Panc1 (cell line): ENCODE results near the gene COL13A1. TPM values are rescaled to one million over a fixed set of nuclear protein-coding genes. Genes with fewer than 3 reads are reported as not detected.

Experiments
- ATAC-seq: fragments of 200-7000 bp; cut with Tn5 transposase; 2 replicates; pipeline ENCODE4 v1.9.1; 2020; ENCODE audit warnings: mild to moderate bottlenecking, moderate library complexity
- BruUV-seq: library from RNA; stranded (reverse); fragments of 400-500 nt; replicated peaks from 2 replicates; lab custom pipeline; 2021; lab: Mats Ljungman, UMichigan
- CTCF ChIA-PET: fragments of 300-600 bp; sonication (Branson Sonifier 250); formaldehyde crosslinking; loops from one replicate; lab custom pipeline; 2022; ENCODE audit warnings: antibody characterized with exemption; lab: Charles Lee
- POLR2A ChIA-PET: fragments of 300-600 bp; sonication (Branson Sonifier 250); formaldehyde crosslinking; loops from one replicate; lab custom pipeline; 2022; ENCODE audit warnings: antibody characterized with exemption; lab: Charles Lee
- DNase-seq: peaks from one replicate; pipeline ENCODE4 v3.0.0-alpha.2; 2010; ENCODE audit warnings: low read depth, low spot score
- H3K27ac ChIP-seq: 2 replicates; pipeline ENCODE4 v1.5.1; 2011; ENCODE audit warnings: mild to moderate bottlenecking, low read length, inconsistent platforms
- H3K27me3 ChIP-seq: fragments of 200-500 bp; sonication (Bioruptor generic); 2 replicates; pipeline ENCODE4 v1.6.0; 2014; ENCODE audit warnings: low read length, inconsistent platforms; ENCODE audit not compliant: control insufficient read depth, insufficient read depth
- H3K36me3 ChIP-seq: fragments of 200-500 bp; sonication (Bioruptor generic); 2 replicates; pipeline ENCODE4 v1.5.1; 2014; ENCODE audit warnings: inconsistent platforms, mild to moderate bottlenecking, low read length, moderate library complexity; ENCODE audit not compliant: control insufficient read depth, insufficient read depth
- H3K4me1 ChIP-seq: 2 replicates; pipeline ENCODE4 v1.5.1; 2011; ENCODE audit warnings: inconsistent platforms, mild to moderate bottlenecking, low read length, moderate library complexity; ENCODE audit not compliant: control insufficient read depth, insufficient read depth
- H3K4me3 ChIP-seq, 2 experiments: 2 replicates each; pipeline ENCODE4 v1.5.1; 2011 to 2012; ENCODE audit warnings: low read depth in 2 of 2, low read length in 2 of 2, mild to moderate bottlenecking in 2 of 2, inconsistent platforms in 1 of 2, moderate library complexity in 1 of 2
- H3K9me3 ChIP-seq: fragments of 200-500 bp; sonication (Bioruptor generic); 2 replicates; pipeline ENCODE4 v1.5.1; 2014; ENCODE audit warnings: low read depth, mild to moderate bottlenecking, inconsistent platforms, low read length, moderate library complexity; ENCODE audit not compliant: control insufficient read depth, insufficient read depth
- POLR2AphosphoS5 ChIP-seq: IDR thresholded peaks from 2 replicates; pipeline ENCODE4 v1.6.1; 2012; ENCODE audit warnings: mild to moderate bottlenecking, low read depth, low read length, moderate library complexity
- SIN3A ChIP-seq: IDR thresholded peaks from 2 replicates; pipeline ENCODE4 v1.6.1; 2012; ENCODE audit warnings: low read depth, mild to moderate bottlenecking, low read length, moderate library complexity, borderline replicate concordance; ENCODE audit not compliant: insufficient read depth
- TCF7L2 ChIP-seq: IDR thresholded peaks from 2 replicates; pipeline ENCODE4 v1.6.1; 2011; ENCODE audit warnings: mild to moderate bottlenecking, low read depth, low read length, inconsistent platforms
- in situ Hi-C: cut with HindIII; loops from 2 replicates; pipeline ENCODE4 v1.10.0; 2016; ENCODE audit warnings: low sequenced_read_pairs, low pct_unique_long_range_greater_than_20kb
- intact Hi-C: fragments of 100-400 bp; cut with micrococcal nuclease; formaldehyde crosslinking; loops from one replicate; pipeline ENCODE4 v1.10.0; 2022; ENCODE audit not compliant: unreplicated experiment
- total RNA-seq: library from RNA; stranded (reverse); gene quantifications from one replicate; pipeline ENCODE4 v1.2.1, GENCODE V29; 2021; ENCODE audit not compliant: unreplicated experiment
- TF ChIP-seq, protein P1 (sequence below), 2 experiments: IDR thresholded peaks; 2 replicates each; pipeline ENCODE4 v1.6.1; 2011 to 2012; ENCODE audit warnings: low read depth in 2 of 2, control low read depth in 1 of 2, low read length in 1 of 2, mild to moderate bottlenecking in 1 of 2, moderate library complexity in 1 of 2; ENCODE audit not compliant: insufficient read depth in 1 of 2
- TF ChIP-seq, protein P2 (sequence below): fragments of 450-650 bp; IDR thresholded peaks from 2 replicates; pipeline ENCODE4 v1.5.1; 2017; ENCODE audit warnings: mild to moderate bottlenecking

The COL13A1 gene
- total RNA-seq, 1 experiment from 2014 or later = 1.0 TPM

DNA sequence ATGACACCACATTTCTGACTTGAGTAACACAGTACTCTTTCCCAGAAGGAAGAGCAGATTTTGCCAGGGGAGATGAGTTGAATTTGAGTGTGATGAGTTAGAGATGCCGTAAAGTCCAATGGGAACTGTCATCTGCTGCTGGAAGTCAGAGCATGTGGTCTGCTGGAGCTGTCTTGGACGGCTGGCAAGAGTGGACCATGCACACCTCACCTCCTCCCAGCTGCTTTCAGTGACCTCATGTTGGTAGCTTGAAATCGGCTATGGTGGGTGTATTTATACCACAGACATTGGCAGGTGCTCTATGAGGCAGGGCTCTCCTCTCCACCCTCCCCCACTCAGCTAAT is 82.3 kb downstream of the COL13A1 start:
- DNase-seq (no peak), ATAC-seq (no peak)
- Histone ChIP-seq H3K27me3 (no peaks in the 10 kb centered on the region), H3K27ac (no peak overlapping the region), H3K4me3 (no peak overlapping the region), H3K36me3 (no peaks in the 10 kb centered on the region), H3K9me3 (no peaks in the 10 kb centered on the region), H3K4me1 (no peaks in the 10 kb centered on the region)
- CTCF ChIA-PET = interaction anchor here (0.6 to 2.5 kb wide), 2 partner anchors 31 to 232 kb away, joined by 3 to 15 read pairs; no protein-coding TSS in a partner anchor
- POLR2A ChIA-PET = no interaction called here
- intact Hi-C loops = no loop called here
- no TSS peak for BruUV-seq
- in situ Hi-C loops = no loop called here
- TF ChIP-seq POLR2AphosphoS5 (no peak), TCF7L2 (no peak), SIN3A (no peak)
- TF ChIP-seq, protein P1, sequence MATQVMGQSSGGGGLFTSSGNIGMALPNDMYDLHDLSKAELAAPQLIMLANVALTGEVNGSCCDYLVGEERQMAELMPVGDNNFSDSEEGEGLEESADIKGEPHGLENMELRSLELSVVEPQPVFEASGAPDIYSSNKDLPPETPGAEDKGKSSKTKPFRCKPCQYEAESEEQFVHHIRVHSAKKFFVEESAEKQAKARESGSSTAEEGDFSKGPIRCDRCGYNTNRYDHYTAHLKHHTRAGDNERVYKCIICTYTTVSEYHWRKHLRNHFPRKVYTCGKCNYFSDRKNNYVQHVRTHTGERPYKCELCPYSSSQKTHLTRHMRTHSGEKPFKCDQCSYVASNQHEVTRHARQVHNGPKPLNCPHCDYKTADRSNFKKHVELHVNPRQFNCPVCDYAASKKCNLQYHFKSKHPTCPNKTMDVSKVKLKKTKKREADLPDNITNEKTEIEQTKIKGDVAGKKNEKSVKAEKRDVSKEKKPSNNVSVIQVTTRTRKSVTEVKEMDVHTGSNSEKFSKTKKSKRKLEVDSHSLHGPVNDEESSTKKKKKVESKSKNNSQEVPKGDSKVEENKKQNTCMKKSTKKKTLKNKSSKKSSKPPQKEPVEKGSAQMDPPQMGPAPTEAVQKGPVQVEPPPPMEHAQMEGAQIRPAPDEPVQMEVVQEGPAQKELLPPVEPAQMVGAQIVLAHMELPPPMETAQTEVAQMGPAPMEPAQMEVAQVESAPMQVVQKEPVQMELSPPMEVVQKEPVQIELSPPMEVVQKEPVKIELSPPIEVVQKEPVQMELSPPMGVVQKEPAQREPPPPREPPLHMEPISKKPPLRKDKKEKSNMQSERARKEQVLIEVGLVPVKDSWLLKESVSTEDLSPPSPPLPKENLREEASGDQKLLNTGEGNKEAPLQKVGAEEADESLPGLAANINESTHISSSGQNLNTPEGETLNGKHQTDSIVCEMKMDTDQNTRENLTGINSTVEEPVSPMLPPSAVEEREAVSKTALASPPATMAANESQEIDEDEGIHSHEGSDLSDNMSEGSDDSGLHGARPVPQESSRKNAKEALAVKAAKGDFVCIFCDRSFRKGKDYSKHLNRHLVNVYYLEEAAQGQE (IDR thresholded peaks at IDR 0.05; ENCODE audit: insufficient read depth in 1 of 2, low read depth in 2 of 2, low read length in 1 of 2) = no peak
- TF ChIP-seq, protein P2, sequence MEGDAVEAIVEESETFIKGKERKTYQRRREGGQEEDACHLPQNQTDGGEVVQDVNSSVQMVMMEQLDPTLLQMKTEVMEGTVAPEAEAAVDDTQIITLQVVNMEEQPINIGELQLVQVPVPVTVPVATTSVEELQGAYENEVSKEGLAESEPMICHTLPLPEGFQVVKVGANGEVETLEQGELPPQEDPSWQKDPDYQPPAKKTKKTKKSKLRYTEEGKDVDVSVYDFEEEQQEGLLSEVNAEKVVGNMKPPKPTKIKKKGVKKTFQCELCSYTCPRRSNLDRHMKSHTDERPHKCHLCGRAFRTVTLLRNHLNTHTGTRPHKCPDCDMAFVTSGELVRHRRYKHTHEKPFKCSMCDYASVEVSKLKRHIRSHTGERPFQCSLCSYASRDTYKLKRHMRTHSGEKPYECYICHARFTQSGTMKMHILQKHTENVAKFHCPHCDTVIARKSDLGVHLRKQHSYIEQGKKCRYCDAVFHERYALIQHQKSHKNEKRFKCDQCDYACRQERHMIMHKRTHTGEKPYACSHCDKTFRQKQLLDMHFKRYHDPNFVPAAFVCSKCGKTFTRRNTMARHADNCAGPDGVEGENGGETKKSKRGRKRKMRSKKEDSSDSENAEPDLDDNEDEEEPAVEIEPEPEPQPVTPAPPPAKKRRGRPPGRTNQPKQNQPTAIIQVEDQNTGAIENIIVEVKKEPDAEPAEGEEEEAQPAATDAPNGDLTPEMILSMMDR = no peak

DNA sequence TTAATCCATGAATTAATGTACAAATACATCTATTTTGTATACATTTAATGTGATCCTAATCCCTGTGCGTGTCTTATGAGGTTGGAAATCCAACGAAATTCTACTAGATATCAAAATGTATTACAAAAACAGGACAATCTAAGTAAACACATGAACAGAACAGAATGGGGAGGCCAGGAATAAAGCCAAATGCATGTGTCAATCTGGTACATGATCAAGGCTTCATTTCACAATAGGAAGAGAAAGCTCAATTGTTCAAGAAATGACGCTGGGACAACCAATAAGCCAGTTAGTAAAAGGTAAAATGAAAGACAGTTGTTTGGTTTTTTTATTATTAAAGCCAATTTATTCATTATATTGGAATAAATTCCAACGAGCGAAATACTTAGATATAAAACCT is 83.0 kb downstream of the COL13A1 start:
- ATAC-seq (no peak), DNase-seq (no peak)
- in situ Hi-C loops (no loop called here), intact Hi-C loops (no loop called here)
- Histone ChIP-seq H3K4me1 (no peaks in the 10 kb centered on the region), H3K27ac (no peak overlapping the region), H3K27me3 (no peaks in the 10 kb centered on the region), H3K36me3 (no peaks in the 10 kb centered on the region), H3K9me3 (no peaks in the 10 kb centered on the region), H3K4me3 (no peak overlapping the region)
- BruUV-seq = no TSS peak
- ChIA-PET POLR2A (no interaction called here), CTCF (interaction anchor here (2.5 kb wide), 1 partner anchor 30 kb away, joined by 15 read pairs; no protein-coding TSS in a partner anchor)
- TF ChIP-seq TCF7L2 = no peak
- TF ChIP-seq SIN3A = no peak
- TF ChIP-seq, protein P2 = no peak
- no peak for TF ChIP-seq POLR2AphosphoS5
- TF ChIP-seq, protein P1 (IDR thresholded peaks at IDR 0.05; ENCODE audit: insufficient read depth in 1 of 2, low read depth in 2 of 2, low read length in 1 of 2) = no peak
